HCT116 (cell line): ENCODE data around the gene POLR1A. TPM values are rescaled to one million over a fixed set of nuclear protein-coding genes. Genes with fewer than 3 reads are reported as not detected.
A peak's percentile ranks its signal among the peaks of the same experiment; 100 is the strongest.

ENCODE experiments used
- ATAC-seq: fragments of 200-7000 bp; cut with Tn5 transposase; 2 replicates; pipeline ENCODE4 v1.9.1; 2020; ENCODE audit warnings: mild to moderate bottlenecking, moderate library complexity
- BruUV-seq: library from RNA; stranded (reverse); fragments of 400-500 nt; replicated peaks from 2 replicates; lab custom pipeline; 2021; lab: Mats Ljungman, UMichigan
- CTCF ChIA-PET: fragments of 300-600 bp; sonication (Branson Sonifier 250); formaldehyde crosslinking; loops from one replicate; lab custom pipeline; 2021; ENCODE audit warnings: antibody characterized with exemption; lab: Charles Lee
- POLR2A ChIA-PET: fragments of 300-600, 350-600 bp; sonication (Branson Sonifier 250); formaldehyde crosslinking; loops from one replicate; lab custom pipeline; 2021; ENCODE audit warnings: antibody characterized with exemption; lab: Charles Lee
- RAD21 ChIA-PET, 2 experiments: fragments of 300-600 bp; sonication (Branson Sonifier 250); formaldehyde crosslinking; loops; one replicate each; lab custom pipeline; 2023; ENCODE audit warnings: low total read pairs in 2 of 2; ENCODE audit not compliant: uncharacterized antibody in 2 of 2, unreplicated experiment in 2 of 2, low non-redundant PET in 1 of 2; lab: Charles Lee
- DNase-seq: peaks from one replicate; pipeline ENCODE4 v3.0.0-alpha.2; 2010; ENCODE audit warnings: low read depth, low spot score
- H2AFZ ChIP-seq: fragments of 200-600 bp; shearing (Covaris generic), sonication (generic); 2 replicates; pipeline ENCODE4 v1.6.1; 2017; ENCODE audit warnings: low read depth, mixed run types, mixed read lengths, antibody characterized with exemption, low read length; ENCODE audit not compliant: poor library complexity, severe bottlenecking
- H3K27ac ChIP-seq: 2 replicates; pipeline ENCODE4 v1.5.1; 2012; ENCODE audit warnings: low read depth, low read length
- H3K27me3 ChIP-seq: fragments of 200-600 bp; sonication (generic); 2 replicates; pipeline ENCODE4 v1.6.1; 2016; ENCODE audit warnings: mixed run types, low read length, mixed read lengths; ENCODE audit not compliant: insufficient read depth
- H3K36me3 ChIP-seq, 2 experiments: fragments of 200-500 bp in 1 of 2; fragments of 200-600 bp in 1 of 2; sonication (Bioruptor generic) in 1 of 2; sonication (generic) in 1 of 2; 2 replicates each; pipeline versions ENCODE4 v1.5.1 to v1.6.1; 2014 to 2016; ENCODE audit warnings: low read length in 2 of 2, inconsistent platforms in 1 of 2, mixed read lengths in 1 of 2, mixed run types in 1 of 2; ENCODE audit not compliant: insufficient read depth in 2 of 2, control insufficient read depth in 1 of 2
- H3K4me1 ChIP-seq, 2 experiments: fragments of 200-600 bp in 1 of 2; sonication (generic) in 1 of 2; 2 replicates each; pipeline versions ENCODE4 v1.5.1 to v1.6.1; 2012 to 2017; ENCODE audit warnings: low read length in 2 of 2, inconsistent platforms in 1 of 2, mild to moderate bottlenecking in 1 of 2, mixed read lengths in 1 of 2, mixed run types in 1 of 2, moderate library complexity in 1 of 2; ENCODE audit not compliant: insufficient read depth in 2 of 2, control insufficient read depth in 1 of 2
- H3K4me2 ChIP-seq: fragments of 200-600 bp; sonication (generic); 2 replicates; pipeline ENCODE4 v1.6.1; 2017; ENCODE audit warnings: mixed run types, low read length, mixed read lengths
- H3K4me3 ChIP-seq, 2 experiments: fragments of 200-600 bp in 1 of 2; sonication (generic) in 1 of 2; replicated peaks in 1 of 2; 2 replicates each; pipeline ENCODE4 v1.5.1; 2011 to 2016; ENCODE audit warnings: low read length in 2 of 2, control low read depth in 1 of 2, low read depth in 1 of 2, mild to moderate bottlenecking in 1 of 2, mixed read lengths in 1 of 2, mixed run types in 1 of 2
- H3K79me2 ChIP-seq: fragments of 200-600 bp; sonication (generic); 2 replicates; pipeline ENCODE4 v1.6.1; 2017; ENCODE audit warnings: mild to moderate bottlenecking, mixed run types, low read length, moderate library complexity, mixed read lengths; ENCODE audit not compliant: insufficient read depth
- H3K9ac ChIP-seq: fragments of 200-600 bp; sonication (generic); 2 replicates; pipeline ENCODE4 v1.6.1; 2016; ENCODE audit warnings: low read length, mixed read lengths
- H3K9me2 ChIP-seq: fragments of 200-600 bp; sonication (generic), shearing (Covaris generic); 2 replicates; pipeline ENCODE4 v1.6.1; 2017; ENCODE audit warnings: mixed run types, mild to moderate bottlenecking, moderate library complexity; ENCODE audit not compliant: insufficient read depth
- H3K9me3 ChIP-seq, 2 experiments: fragments of 200-500 bp in 1 of 2; fragments of 200-600 bp in 1 of 2; sonication (Bioruptor generic) in 1 of 2; sonication (generic) in 1 of 2; 2 replicates each; pipeline ENCODE4 v1.6.1; 2014 to 2017; ENCODE audit warnings: low read length in 2 of 2, mixed read lengths in 2 of 2, inconsistent platforms in 1 of 2, low read depth in 1 of 2, mild to moderate bottlenecking in 1 of 2, mixed run types in 1 of 2, moderate library complexity in 1 of 2; ENCODE audit not compliant: control insufficient read depth in 1 of 2, insufficient read depth in 1 of 2
- H4K20me1 ChIP-seq: fragments of 200-600 bp; sonication (generic), shearing (Covaris generic); 2 replicates; pipeline ENCODE4 v1.6.1; 2017; ENCODE audit warnings: mixed run types, mild to moderate bottlenecking, moderate library complexity; ENCODE audit not compliant: insufficient read depth
- ELF1 ChIP-seq: IDR thresholded peaks from 2 replicates; pipeline ENCODE4 v1.6.1; 2012; ENCODE audit warnings: low read depth, borderline replicate concordance
- MAX ChIP-seq: IDR thresholded peaks from 2 replicates; pipeline ENCODE4 v1.6.1; 2012
- POLR2AphosphoS5 ChIP-seq: IDR thresholded peaks from 2 replicates; pipeline ENCODE4 v1.6.1; 2011; ENCODE audit warnings: mild to moderate bottlenecking, low read depth, low read length, moderate library complexity
- SRF ChIP-seq: IDR thresholded peaks from 2 replicates; pipeline ENCODE4 v1.6.1; 2012; ENCODE audit warnings: low read depth
- intact Hi-C: fragments of 100-400 bp; cut with micrococcal nuclease; formaldehyde crosslinking; loops from 2 replicates; pipeline ENCODE4 v1.10.0; 2022
- total RNA-seq: library from RNA; stranded (reverse); gene quantifications from one replicate; pipeline ENCODE4 v1.2.1, GENCODE V29; 2021; ENCODE audit not compliant: unreplicated experiment

POLR1A gene
- total RNA-seq, 1 experiment from 2014 or later, result 46.6 TPM

DNA sequence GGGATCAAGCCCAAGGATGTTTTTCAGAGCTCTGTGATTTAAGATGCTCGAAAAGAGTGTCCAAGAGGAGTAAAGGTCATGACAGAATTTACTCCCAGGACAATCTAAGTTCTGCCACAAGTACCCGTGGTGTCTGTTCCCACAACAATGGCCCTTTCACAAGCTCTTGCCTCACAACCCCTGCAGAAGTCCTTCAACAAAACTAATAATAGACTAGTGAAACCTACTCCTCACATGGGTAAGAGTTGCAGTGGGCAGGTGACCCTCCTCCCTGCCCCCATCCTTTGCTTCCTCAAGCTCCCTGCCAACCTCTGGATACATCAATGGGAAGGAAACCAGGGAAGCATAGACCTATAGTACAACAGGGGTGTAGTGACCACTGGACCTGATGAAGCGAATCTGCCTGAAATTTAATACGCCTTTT lies 35.3 kb upstream of the POLR1A start:
- ChIA-PET CTCF (no interaction called here), RAD21 (no interaction called here)
- peaks cover 34 to 41% of the 10 kb centered on the region in 2 experiments; a peak in 3 of 4 replicates for H3K36me3 ChIP-seq

GRCh38 chr2:86139981-86140380 lies 34.3 kb upstream of the POLR1A start:
- DNase-seq (no peak), ATAC-seq (no peak)
- Histone ChIP-seq H3K36me3 (peaks cover 36 to 45% of the 10 kb centered on the region in 2 experiments; a peak in 3 of 4 replicates), H3K79me2 (no peaks in the 10 kb centered on the region), H3K9ac (no peak overlapping the region), H2AFZ (no peak overlapping the region), H3K27ac (no peak overlapping the region), H3K9me3 (no peaks in the 10 kb centered on the region), H4K20me1 (no peaks in the 10 kb centered on the region), H3K4me1 (no peaks in the 10 kb centered on the region), H3K27me3 (no peaks in the 10 kb centered on the region), H3K9me2 (no peaks in the 10 kb centered on the region), H3K4me3 (no peak overlapping the region), H3K4me2 (no peak overlapping the region)
- ChIA-PET RAD21 (no interaction called here), CTCF (no interaction called here), POLR2A (no interaction called here)
- BruUV-seq, result no TSS peak
- intact Hi-C loops, result no loop called here
- TF ChIP-seq ELF1, result no peak

More for the DNA sequence above, 35.3 kb upstream of the POLR1A start:
- Histone ChIP-seq H3K4me1 (no peaks in the 10 kb centered on the region), H3K27ac (no peak overlapping the region), H3K9me3 (no peaks in the 10 kb centered on the region), H3K9me2 (no peaks in the 10 kb centered on the region), H3K9ac (no peak overlapping the region), H3K27me3 (no peaks in the 10 kb centered on the region), H2AFZ (no peak overlapping the region), H3K4me2 (no peak overlapping the region), H3K4me3 (no peak overlapping the region), H4K20me1 (no peaks in the 10 kb centered on the region), H3K79me2 (no peaks in the 10 kb centered on the region)
- ATAC-seq (no peak), DNase-seq (no peak)
- POLR2A ChIA-PET, result no interaction called here
- intact Hi-C loops, result no loop called here
- TF ChIP-seq POLR2AphosphoS5 (peak; percentile 38; the same call in 1 of the 2 replicates), SRF (no peak), MAX (no peak)
- no TSS peak for BruUV-seq
